Measurements from ENCODE around the gene SERPINH1. TPM values are rescaled to one million over a fixed set of nuclear protein-coding genes. Genes with fewer than 3 reads are reported as not detected.

Gene SERPINH1
- total RNA-seq, 1 experiment from 2014 or later: 638 TPM

DNA sequence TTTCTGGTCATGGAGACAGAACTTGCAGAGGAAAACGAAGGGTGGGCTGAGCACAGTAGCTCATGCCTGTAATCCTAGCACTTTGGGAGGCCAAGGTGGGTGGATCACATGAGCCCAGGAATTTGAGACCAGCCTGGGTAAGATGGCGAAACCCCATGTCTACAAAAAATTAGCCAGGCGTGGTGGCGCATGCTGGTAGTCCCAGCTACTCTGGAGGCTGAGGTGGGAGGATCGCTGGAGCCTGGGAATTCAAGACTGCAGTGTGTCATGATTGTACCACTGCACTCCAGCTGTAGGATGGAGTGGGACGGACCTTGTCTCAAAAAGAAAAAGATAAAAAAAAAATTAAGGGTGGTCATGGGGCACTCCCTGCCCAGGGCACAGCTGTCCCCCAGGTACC is 5.9 kb downstream of the SERPINH1 start:
- Histone ChIP-seq H3K36me3 (replicated peaks; ENCODE audit: control insufficient read depth, insufficient read depth, low read length) (peaks cover 55% of the 10 kb centered on the region), H3K4me3 (ENCODE audit: insufficient read depth, low read depth, low read length) (no peak overlapping the region), H3K27me3 (ENCODE audit: control insufficient read depth, insufficient read depth, low read length) (no peaks in the 10 kb centered on the region)
- no peak for DNase-seq

DNA sequence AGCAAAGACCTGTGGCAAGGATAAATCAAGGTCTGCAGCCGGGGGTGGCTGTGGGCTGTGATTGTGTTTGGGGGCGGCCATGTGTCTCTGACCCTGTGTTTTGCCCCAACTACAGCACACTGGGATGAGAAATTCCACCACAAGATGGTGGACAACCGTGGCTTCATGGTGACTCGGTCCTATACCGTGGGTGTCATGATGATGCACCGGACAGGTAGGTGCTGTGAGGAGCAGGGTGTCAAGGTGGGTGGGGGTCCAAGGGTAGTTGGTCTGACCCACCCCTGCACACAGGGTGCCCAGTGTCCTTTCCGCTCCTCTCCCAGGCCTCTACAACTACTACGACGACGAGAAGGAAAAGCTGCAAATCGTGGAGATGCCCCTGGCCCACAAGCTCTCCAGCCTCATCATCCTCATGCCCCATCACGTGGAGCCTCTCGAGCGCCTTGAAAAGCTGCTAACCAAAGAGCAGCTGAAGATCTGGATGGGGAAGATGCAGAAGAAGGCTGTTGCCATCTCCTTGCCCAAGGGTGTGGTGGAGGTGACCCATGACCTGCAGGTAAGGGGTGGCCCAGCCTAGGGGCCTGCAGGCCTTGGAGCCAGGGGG is 6.7 kb downstream of the SERPINH1 start:
- Histone ChIP-seq H3K27me3 (ENCODE audit: control insufficient read depth, insufficient read depth, low read length) (no peaks in the 10 kb centered on the region), H3K4me3 (ENCODE audit: insufficient read depth, low read depth, low read length) (no peak overlapping the region), H3K36me3 (replicated peaks; ENCODE audit: control insufficient read depth, insufficient read depth, low read length) (peaks cover 56% of the 10 kb centered on the region)
- no peak for DNase-seq

DNA sequence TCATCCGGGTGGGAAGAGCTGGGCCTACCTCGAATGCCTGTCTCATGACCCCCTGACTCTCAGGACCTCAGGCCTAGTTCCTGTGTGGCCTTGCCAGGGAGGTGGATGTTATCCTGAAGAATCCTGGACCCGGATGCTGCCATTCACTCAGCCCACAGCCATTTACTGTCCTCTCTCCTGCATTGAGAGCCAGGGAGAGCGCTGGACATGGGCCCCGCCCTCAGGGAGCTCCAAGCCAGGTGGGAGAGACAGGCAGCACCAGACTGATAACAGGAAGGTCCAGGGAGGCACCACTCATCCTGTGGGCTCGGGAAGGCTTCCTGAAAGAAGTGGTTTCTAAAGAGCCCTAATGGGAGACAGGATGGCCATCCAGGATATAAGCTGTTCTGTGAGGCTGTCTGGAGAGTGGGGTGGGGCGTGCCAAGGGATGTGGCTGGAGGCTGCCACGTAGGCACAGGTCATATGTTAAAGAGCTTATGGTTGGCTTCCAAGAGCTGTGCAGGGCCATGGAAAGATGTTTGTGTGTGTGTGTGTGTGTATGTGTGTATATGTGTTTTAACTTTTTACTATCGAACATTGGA is 8.6 kb downstream of the SERPINH1 start:
- no peaks in the 10 kb centered on the region for H3K27me3 ChIP-seq (ENCODE audit: control insufficient read depth, insufficient read depth, low read length)
- no peak overlapping the region for H3K4me3 ChIP-seq (ENCODE audit: insufficient read depth, low read depth, low read length)
- peaks cover 54% of the 10 kb centered on the region for H3K36me3 ChIP-seq (replicated peaks; ENCODE audit: control insufficient read depth, insufficient read depth, low read length)
- DNase-seq: no peak

DNA sequence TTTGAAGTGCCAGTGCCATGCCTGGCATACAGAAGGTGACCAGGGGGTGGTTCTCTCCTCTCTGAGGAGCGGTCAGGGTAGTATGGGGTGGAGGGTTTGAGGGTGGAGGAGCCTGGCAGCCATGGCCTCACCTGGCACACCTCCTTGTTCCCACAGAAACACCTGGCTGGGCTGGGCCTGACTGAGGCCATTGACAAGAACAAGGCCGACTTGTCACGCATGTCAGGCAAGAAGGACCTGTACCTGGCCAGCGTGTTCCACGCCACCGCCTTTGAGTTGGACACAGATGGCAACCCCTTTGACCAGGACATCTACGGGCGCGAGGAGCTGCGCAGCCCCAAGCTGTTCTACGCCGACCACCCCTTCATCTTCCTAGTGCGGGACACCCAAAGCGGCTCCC is 9.6 kb downstream of the SERPINH1 start:
- no peaks in the 10 kb centered on the region for H3K27me3 ChIP-seq (ENCODE audit: control insufficient read depth, insufficient read depth, low read length)
- DNase-seq: no peak
- H3K36me3 ChIP-seq (replicated peaks; ENCODE audit: control insufficient read depth, insufficient read depth, low read length): peaks cover 46% of the 10 kb centered on the region
- no peak overlapping the region for H3K4me3 ChIP-seq (ENCODE audit: insufficient read depth, low read depth, low read length)

DNA sequence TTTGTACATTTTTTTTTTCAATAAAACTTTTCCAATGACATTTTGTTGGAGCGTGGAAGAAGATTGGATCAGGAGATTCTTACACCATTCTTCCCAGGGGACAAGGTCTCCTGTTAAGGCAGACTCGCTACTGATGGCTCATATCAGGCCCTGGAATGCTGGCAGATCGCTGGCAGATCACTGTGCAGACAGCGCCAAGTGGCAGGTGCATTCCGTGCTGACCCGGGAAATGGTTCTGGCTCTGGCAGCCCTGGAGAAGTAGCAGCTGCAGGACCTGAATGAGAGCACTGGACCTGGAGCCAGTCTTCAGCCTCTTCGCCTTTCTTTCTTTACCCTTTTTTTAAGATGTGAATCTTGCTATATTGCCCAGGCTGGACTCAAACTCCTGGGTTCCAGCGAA is 10.7 kb downstream of the SERPINH1 start:
- H3K4me3 ChIP-seq (ENCODE audit: insufficient read depth, low read depth, low read length): no peak overlapping the region
- no peaks in the 10 kb centered on the region for H3K27me3 ChIP-seq (ENCODE audit: control insufficient read depth, insufficient read depth, low read length)
- no peak for DNase-seq
- peaks cover 38% of the 10 kb centered on the region for H3K36me3 ChIP-seq (replicated peaks; ENCODE audit: control insufficient read depth, insufficient read depth, low read length)

DNA sequence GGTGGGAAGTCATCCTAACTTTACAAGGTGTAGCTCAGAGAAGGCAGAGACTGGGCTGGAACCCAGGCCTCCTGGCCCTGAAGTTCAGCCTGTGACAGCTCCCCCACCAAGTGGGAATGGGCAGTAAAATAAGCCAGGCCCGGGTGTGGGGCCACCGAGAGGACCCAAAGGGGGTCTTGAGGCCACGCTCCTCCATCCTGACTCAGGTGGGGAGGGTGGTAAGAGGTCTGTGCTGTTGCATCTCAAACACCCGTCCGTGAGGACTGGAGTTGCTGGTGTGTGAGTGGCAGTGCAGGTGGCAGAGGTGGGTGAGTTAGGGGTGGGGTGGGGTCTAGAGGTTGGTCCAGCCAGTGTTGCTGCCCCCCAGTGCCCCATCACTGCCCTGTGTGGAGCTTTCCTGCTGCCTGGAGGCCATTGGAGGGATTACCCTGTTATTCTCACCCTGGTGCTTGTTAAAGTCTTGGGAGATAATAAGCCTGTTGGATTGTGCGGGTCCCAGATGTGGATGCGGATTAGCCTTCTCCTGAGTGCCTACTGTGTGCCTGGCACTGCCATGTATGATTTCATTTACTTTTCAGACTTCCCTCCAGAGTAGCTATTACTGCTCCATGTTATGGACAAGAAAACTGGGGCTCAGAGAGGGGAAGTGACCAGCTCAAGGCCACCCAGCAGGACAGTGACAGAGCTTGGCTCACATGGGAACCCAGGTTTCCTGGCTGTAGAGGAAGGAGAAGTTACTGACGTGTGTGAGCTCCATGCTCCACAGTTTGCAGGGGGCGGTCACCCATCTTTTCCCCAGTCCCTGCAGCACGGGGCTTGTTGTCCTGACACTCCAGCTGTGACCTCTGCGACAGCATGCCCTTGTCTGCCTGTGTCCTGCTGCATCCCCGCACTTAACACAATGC is 12.9 kb downstream of the SERPINH1 start:
- Histone ChIP-seq H3K27me3 (ENCODE audit: control insufficient read depth, insufficient read depth, low read length) (no peaks in the 10 kb centered on the region), H3K36me3 (replicated peaks; ENCODE audit: control insufficient read depth, insufficient read depth, low read length) (peaks cover 21% of the 10 kb centered on the region), H3K4me3 (ENCODE audit: insufficient read depth, low read depth, low read length) (no peak overlapping the region)
- peak; percentile 73 for DNase-seq

DNA sequence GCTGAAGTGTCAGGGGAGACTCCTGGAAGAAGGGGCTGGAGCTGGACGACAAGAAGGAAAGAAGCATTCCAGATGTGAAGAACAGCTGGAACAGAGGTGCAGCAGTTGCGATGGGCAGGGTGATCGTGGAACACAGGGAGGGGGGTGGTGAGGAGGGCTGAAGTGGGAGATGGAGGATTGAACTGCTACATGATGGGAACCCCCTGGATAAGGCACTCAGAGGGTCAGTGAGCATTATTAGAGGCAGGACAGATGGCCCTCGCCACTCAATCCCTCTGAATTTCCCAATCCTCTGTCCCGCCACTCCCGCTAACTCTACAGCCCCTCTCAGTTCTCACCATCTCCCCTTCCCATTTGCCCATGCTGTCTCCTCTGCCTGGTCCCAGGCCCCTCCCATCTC is 14.0 kb downstream of the SERPINH1 start:
- DNase-seq: no peak
- H3K36me3 ChIP-seq (replicated peaks; ENCODE audit: control insufficient read depth, insufficient read depth, low read length): peaks cover 11% of the 10 kb centered on the region
- no peak overlapping the region for H3K4me3 ChIP-seq (ENCODE audit: insufficient read depth, low read depth, low read length)
- H3K27me3 ChIP-seq (ENCODE audit: control insufficient read depth, insufficient read depth, low read length): no peaks in the 10 kb centered on the region

DNA sequence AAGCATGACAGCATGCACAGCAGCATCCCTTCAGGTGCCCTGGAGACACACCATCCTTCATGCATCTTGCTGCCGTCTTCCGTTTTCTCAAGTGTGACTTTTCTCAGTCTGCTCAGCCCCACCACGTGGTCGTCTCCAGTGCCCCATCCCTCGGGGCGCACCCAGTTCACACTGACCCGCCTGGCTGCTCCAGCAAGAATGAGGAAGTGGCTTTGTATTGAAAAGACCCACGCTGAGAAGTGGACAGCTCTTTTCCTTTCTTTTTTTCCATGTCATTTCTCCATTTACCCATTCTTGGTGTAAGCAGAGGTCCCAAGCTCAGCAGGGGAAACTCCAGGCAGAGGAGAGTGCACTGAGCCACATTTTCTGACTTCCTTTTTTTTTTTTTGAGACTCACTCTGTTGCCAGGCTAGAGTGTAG is 14.5 kb downstream of the SERPINH1 start:
- peak; percentile 75 for DNase-seq
- H3K4me3 ChIP-seq (ENCODE audit: insufficient read depth, low read depth, low read length): no peak overlapping the region

DNA sequence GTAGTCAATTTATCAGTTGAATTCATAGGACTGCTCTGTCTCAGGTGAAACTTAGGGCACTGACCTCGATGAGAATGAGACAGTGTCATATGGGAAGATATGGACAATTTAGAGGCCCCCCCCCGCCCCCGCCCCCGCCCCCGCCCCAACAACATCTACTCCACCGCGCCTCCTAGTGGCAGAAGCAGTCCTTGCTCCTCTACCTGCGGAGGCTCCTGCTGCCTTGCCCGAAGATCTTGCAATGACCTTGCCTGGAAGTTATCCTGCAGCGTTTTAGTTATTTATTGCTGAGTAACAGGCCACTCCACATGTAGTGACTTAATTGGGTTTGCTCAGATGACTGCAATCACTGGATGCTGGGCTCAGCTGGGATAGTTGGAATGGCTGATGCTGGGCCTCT is 15.2 kb downstream of the SERPINH1 start:
- Histone ChIP-seq H3K36me3 (replicated peaks; ENCODE audit: control insufficient read depth, insufficient read depth, low read length) (peaks cover 4% of the 10 kb centered on the region), H3K4me3 (ENCODE audit: insufficient read depth, low read depth, low read length) (no peak overlapping the region), H3K27me3 (ENCODE audit: control insufficient read depth, insufficient read depth, low read length) (no peaks in the 10 kb centered on the region)
- DNase-seq: peak; percentile 90

More for the DNA sequence above, 14.5 kb downstream of the SERPINH1 start:
- H3K36me3 ChIP-seq (replicated peaks; ENCODE audit: control insufficient read depth, insufficient read depth, low read length): peaks cover 7% of the 10 kb centered on the region
- H3K27me3 ChIP-seq (ENCODE audit: control insufficient read depth, insufficient read depth, low read length): no peaks in the 10 kb centered on the region

DNA sequence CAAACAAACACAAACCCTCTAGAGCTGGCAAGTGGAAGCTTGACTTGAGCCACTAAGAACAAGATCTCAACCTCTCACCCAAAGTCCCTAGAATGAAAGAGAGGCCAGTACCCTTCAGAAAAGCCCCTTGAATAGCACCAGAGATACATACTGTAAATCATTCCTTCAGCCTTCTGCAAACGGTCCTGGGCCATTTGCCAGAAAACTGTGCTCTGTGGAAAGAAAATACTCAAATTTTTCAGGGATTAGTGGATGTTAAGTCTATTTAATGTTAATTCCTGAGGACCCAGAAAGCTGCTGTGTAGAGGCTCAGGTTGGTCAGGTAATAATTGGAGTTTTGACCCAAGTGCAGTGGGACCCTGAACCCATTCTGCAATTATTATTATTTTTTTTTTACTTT is 16.9 kb downstream of the SERPINH1 start:
- Histone ChIP-seq H3K36me3 (replicated peaks; ENCODE audit: control insufficient read depth, insufficient read depth, low read length) (no peaks in the 10 kb centered on the region), H3K27me3 (ENCODE audit: control insufficient read depth, insufficient read depth, low read length) (no peaks in the 10 kb centered on the region), H3K4me3 (ENCODE audit: insufficient read depth, low read depth, low read length) (no peak overlapping the region)
- DNase-seq: no peak

DNA sequence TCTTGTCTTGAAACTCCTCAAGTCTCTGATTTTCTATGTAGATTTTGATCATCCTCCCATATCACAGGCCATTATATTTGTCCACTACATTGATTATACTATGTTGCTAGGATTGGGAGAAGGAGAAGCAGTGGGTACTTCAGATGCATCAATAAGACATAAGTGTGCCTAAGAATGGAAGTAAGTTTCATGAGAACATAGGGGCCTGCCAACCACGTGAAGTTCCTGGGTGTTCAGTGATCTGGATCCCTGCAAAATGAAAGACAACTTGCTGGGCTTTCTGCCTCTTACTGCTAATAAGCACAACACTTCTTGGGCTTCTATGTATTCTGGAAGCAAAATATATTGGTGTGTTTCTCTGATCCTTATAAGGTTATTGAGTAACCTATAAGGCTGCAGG is 17.8 kb downstream of the SERPINH1 start:
- no peak overlapping the region for H3K4me3 ChIP-seq (ENCODE audit: insufficient read depth, low read depth, low read length)
- no peaks in the 10 kb centered on the region for H3K27me3 ChIP-seq (ENCODE audit: control insufficient read depth, insufficient read depth, low read length)
- DNase-seq: no peak
- H3K36me3 ChIP-seq (replicated peaks; ENCODE audit: control insufficient read depth, insufficient read depth, low read length): no peaks in the 10 kb centered on the region

DNA sequence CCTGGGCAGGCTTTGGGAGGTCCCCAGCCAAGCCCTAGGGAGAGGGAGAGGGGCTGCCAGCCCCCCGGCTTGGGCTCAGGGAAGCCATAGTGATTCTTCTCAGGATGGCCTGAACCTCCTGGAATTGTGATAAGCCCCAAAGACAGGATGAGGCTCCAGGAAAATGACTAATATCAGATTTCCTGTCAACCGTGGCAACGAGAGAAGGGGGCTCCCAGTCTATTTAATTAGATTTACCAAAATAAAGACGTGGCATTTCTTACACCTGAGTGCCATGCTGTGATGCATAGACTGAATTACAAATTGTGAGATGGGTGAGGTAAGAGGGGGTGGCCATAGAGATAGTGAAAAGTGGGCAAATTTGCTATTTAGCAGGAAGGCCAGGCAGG is 20.4 kb downstream of the SERPINH1 start:
- DNase-seq: no peak
- Histone ChIP-seq H3K4me3 (ENCODE audit: insufficient read depth, low read depth, low read length) (peak overlapping the region; percentile 89), H3K27me3 (ENCODE audit: control insufficient read depth, insufficient read depth, low read length) (no peaks in the 10 kb centered on the region; the same call in 1 of the 2 replicates), H3K36me3 (replicated peaks; ENCODE audit: control insufficient read depth, insufficient read depth, low read length) (no peaks in the 10 kb centered on the region)

DNA sequence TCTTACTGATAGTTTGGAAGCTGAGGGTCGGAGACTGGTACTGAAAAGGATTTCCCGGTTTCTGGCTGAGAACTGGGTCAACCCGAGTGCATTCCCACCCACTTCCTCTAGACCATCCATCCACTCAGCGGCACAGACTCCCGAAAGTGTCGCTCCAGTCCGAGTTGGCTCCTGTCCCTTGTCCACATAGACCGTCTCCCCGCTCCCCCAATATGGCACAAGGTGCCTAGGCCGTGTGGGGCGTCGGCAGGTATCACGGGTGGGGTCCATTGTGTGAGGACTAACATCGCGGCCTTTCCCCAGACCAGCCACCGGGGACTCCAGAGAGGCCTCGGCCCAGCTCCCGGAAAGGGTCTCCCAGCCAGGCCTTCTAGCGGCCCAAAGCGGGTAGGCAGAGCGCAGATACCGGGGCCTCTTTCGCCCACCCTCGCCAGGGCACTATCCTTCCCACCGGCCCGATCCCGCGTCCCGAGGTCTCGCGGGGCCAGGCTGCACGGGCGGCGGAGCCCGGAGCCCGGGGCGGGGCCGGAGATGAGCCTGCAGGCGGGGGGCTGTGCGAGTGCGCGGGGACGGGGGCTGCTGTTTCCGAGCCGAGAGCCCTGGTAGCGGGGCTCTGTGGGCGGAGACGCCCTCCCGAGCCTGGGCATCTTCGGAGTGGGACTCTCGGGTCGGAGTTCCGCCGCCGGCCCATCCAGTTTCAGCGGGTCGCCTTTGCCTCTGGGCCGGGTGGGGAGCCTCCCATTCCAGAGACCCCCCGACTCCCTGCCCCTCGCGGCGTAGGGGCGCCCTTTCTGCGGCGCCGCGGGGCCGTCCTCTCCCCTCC is 21.1 kb downstream of the SERPINH1 start:
- Histone ChIP-seq H3K36me3 (replicated peaks; ENCODE audit: control insufficient read depth, insufficient read depth, low read length) (no peaks in the 10 kb centered on the region), H3K27me3 (ENCODE audit: control insufficient read depth, insufficient read depth, low read length) (no peaks in the 10 kb centered on the region; the same call in 1 of the 2 replicates), H3K4me3 (ENCODE audit: insufficient read depth, low read depth, low read length) (peak overlapping the region; percentile 89)
- peak; percentile 97 for DNase-seq
